G401 (cell line): ENCODE measurements around the gene INTS15. TPM values are rescaled to one million over a fixed set of nuclear protein-coding genes. Genes with fewer than 3 reads are reported as not detected.
"Not testable (repeated sequence)": the region's sequence is repeated elsewhere in the genome, so short reads cannot be mapped to it uniquely, and the experiment has no call there.

Experiments
- DNase-seq: peaks from one replicate; pipeline ENCODE4 v3.0.0-alpha.2; 2015; ENCODE audit warnings: low spot score
- in situ Hi-C: cut with HindIII; loops from 2 replicates; pipeline ENCODE4 v1.10.0; 2016; ENCODE audit warnings: low sequenced_read_pairs, mixed read lengths
- total RNA-seq: library from RNA; depleted of rRNA; stranded (reverse); fragments of >200 nt; shearing (Covaris generic); gene quantifications from 2 replicates; pipeline ENCODE4 v1.2.3, GENCODE V29; 2014

The INTS15 gene
- total RNA-seq, 1 experiment from 2014 or later = 33.1 TPM

- in situ Hi-C loops = no loop called here
Observed at GRCh38 chr7:6614953-6615722, 25.3 kb downstream of the INTS15 start, which contains the start of gene ZNF853. Gene ZNF853, plus strand, starts transcription at chr7:6615610. Its CDS starts 565 bp downstream, at chr7:6616175.

DNA sequence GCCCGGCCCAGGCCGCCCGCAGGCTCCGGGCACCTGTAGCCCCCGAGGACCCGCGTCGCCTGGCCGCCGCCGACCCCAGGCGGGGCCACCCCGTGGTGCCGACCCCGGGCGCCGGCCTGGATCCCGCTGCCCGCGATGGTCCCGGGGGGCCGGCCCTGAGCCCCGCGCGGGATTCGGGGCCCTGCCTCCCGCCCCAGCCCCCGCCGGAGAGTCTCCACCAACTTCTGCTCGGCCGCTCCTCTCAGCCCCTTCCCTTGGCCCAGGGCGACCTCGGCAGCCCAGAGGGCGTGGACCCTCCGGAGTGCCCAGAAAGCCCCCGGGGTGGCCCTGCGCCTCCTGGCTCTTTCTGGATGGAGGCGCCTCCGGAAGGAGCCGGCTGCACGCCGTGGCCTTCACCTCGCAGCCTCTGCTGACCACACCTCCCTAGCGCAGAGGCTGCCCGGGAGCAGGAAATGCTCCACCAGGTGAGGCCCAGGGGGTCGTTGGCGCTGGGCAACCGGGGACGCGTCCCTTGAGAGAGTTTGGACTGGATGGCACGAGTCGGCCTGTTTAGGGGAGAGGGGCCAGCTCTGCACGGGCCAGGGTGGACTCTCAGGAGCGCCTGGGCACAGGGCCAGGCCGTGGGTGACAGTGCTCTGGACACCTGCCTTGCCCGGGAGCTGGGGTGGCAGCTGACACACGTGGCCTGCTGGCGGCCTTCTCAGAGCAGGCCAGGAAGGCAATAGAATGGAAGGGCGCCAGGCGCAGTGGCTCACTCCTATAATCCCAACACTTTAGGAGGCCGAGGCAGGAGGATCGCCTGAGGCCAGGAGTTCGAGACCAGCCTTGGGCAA, 26.1 kb downstream of the INTS15 start:
- in situ Hi-C loops = no loop called here
- DNase-seq = peak; percentile 36

More at GRCh38 chr7:6614953-6615722, 25.3 kb downstream of the INTS15 start, which contains the start of gene ZNF853:
- DNase-seq = peak; percentile 8

GRCh38 chr7:6616854-6617643, 27.2 kb downstream of the INTS15 start:
- in situ Hi-C loops = no loop called here
- no peak for DNase-seq

DNA sequence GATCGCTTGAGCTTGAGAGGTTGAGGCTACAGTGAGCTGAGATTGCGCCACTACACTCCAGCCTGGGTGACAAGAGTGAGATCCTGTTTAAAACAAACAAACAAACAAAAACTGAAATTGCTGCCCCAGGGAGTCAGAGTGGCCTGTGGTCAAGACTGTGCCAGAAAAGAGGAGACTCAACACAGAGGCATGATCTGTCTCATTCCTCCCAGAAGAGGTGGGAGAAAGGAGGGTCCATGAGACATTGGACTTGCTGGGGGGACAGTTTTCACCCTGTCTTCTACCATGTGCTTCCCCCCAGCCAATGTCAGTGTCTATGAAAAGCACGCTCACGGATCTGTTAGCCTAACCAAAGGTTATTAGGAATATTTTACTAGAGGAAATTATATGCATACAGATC, 28.8 kb downstream of the INTS15 start:
- in situ Hi-C loops = no loop called here
- DNase-seq = no peak

GRCh38 chr7:6619961-6620360, 30.1 kb downstream of the INTS15 start:
- DNase-seq = no peak
- in situ Hi-C loops = no loop called here

- in situ Hi-C loops = no loop called here
- no peak for DNase-seq
Observed at GRCh38 chr7:6621195-6622133, 31.6 kb downstream of the INTS15 start.

DNA sequence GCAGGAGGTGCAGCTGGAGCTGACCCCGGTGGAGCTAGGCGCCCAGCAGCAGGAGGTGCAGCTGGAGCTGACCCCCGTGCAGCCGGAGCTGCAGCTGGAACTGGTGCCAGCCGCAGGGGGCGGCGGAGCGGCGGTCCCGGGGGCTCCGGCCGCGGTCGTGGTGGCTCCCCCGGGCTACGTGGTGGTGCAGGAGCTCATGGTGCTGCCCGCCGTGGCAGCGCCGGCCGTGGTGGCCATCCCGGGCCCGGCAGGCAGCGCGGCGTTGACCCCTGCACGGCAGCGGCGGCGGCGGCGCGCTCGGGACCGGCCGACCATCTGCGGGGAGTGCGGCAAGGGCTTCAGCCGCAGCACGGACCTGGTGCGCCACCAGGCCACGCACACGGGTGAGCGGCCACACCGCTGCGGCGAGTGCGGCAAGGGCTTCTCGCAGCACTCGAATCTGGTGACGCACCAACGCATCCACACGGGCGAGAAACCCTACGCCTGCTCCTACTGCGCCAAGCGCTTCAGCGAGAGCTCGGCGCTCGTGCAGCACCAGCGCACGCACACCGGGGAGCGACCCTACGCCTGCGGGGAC, 32.4 kb downstream of the INTS15 start:
- in situ Hi-C loops = no loop called here
- DNase-seq = no peak

GRCh38 chr7:6623589-6624245, 33.9 kb downstream of the INTS15 start:
- DNase-seq = no peak

GRCh38 chr7:6624246-6624611, 34.4 kb downstream of the INTS15 start:
- in situ Hi-C loops = no loop called here
- DNase-seq = no peak

More at GRCh38 chr7:6623589-6624245, 33.9 kb downstream of the INTS15 start:
- in situ Hi-C loops = no loop called here

DNA sequence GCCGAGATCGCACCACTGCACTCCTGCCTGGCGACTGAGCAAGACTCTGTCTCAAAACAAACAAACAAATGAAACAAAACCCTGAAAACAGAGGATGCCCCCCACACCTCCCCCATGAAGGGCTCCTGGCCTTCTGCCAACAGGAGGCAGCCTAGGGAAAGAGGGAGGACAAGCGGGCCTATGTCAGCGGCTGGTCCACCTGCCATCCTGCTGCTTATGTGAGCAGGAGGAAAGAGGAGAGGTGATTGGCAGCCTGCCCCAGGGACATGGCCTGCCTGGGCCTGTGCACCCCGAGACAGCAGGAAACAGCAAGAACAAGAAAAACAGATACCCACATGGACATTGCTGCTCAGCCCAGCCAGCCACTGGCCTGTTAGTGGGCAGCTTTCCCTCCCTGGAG, 38.2 kb downstream of the INTS15 start:
- in situ Hi-C loops = no loop called here
- DNase-seq = no peak

- in situ Hi-C loops = no loop called here
Observed at GRCh38 chr7:6630007-6630849, 40.4 kb downstream of the INTS15 start.

DNA sequence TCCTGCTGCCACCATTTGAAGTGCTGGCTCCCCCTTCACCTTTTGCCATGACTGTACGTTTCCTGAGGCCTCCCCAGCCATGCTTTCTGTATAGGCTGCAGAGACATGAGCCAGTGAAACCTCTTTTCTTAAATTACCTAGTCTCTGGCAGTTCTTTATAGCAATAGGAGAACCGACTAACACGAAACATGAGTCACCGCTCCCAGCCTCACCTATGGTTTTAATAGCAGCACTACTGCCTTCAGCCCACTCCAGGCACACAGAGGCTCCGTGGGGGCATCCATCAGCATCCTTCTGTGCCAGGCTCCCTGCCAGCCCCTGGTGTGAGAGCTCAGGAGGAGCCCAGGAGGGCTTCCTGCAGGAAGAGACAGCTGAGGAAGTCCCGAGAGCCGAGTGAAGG, 41.8 kb downstream of the INTS15 start:
- in situ Hi-C loops = no loop called here
- DNase-seq = no peak

More at GRCh38 chr7:6630007-6630849, 40.4 kb downstream of the INTS15 start:
- no peak for DNase-seq

DNA sequence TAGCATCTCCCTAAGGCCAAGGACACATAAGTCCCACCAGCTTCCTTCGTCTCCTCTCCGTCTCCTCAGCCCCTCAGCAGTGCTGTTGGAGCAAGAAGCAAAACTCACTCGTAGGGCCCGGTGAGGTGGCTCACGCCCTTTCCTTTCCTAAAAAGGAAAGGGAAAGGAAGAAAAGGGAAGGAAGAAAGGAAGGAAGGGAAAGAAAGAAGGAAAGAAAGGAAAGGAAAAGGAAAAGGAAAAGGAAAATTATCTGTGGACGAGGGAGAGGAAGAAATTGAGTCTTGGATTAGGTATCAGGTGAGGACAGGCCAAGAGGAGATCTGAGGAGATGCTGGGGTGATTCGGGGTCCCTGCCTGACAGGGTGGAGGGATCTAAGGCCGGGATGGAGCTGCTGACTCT, 44.2 kb downstream of the INTS15 start:
- no peak for DNase-seq
- in situ Hi-C loops = no loop called here

- in situ Hi-C loops = not testable (repeated sequence)
Observed at GRCh38 chr7:6634971-6635370, 45.1 kb downstream of the INTS15 start.

DNA sequence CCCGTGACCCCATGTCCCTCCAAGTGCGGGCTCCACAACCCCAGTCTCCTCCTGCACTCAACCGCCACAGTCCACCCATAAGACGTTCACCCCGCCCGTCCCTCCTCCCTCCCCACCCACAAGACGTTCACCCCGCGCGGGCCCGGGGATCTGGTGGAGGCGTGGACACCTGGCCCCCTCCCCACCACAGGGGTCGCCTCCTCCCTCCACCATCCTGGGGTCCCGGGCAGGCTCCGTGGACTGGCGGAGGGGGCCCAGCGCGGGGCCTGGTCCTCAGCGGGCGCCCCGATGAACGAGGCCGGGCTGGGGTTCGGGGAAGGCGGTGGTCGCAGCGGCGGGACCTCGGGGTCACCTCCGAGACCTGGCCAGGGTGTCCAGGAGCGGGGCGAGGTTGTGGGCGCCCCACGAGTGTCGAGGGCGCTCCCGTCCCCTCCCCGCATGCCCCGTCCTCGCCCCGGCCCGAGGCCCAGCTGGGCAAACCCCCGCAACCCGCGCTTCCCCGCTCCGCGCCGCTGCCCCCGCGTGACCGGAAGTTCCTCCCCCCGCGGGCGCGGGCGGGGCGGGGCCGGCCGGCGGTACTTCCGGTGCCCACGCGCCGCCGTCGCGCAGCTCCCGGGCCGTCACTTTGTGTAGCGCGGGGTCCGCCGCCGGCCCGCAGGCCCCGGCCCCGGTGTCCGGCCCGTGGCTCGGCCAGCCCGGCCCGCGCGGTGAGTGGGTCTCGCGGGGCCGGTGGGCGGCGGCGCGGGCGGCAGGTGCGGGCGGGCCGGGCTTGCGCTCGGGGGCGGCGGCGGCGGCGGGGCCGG, 47.1 kb downstream of the INTS15 start, which contains the start of gene ZNF316:
Gene ZNF316, plus strand, starts transcription at position 578 of the 803 bp plus-strand sequence. CDS start 5,092 bp downstream, outside the sequence.
- in situ Hi-C loops = no loop called here
- DNase-seq = peak; percentile 42

More at GRCh38 chr7:6634971-6635370, 45.1 kb downstream of the INTS15 start:
- DNase-seq = not testable (repeated sequence)
